Caco-2 (cell line): ENCODE data around the gene FBXO31. TPM values are rescaled to one million over a fixed set of nuclear protein-coding genes. Genes with fewer than 3 reads are reported as not detected.

Experiments
- BruUV-seq: library from RNA; stranded (reverse); fragments of 400-500 nt; replicated peaks from 2 replicates; lab custom pipeline; 2021; lab: Mats Ljungman, UMichigan
- CTCF ChIA-PET: fragments of 300-600 bp; sonication (Branson Sonifier 250); formaldehyde crosslinking; loops from one replicate; lab custom pipeline; 2022; ENCODE audit warnings: antibody characterized with exemption; lab: Charles Lee
- POLR2A ChIA-PET: fragments of 300-600 bp; sonication (Branson Sonifier 250); formaldehyde crosslinking; loops from one replicate; lab custom pipeline; 2022; ENCODE audit warnings: antibody characterized with exemption; lab: Charles Lee
- DNase-seq, 2 experiments: peaks; one replicate each; pipeline versions ENCODE4 v3.0.0 to v3.0.0-alpha.2; 2020 to 2022
- H3K27me3 ChIP-seq: replicated peaks from 2 replicates; pipeline ENCODE4 v1.6.0; 2011; ENCODE audit warnings: low read length; ENCODE audit not compliant: control insufficient read depth, insufficient read depth
- H3K36me3 ChIP-seq: 2 replicates; pipeline ENCODE4 v1.5.1; 2011; ENCODE audit warnings: low read length; ENCODE audit not compliant: control insufficient read depth, insufficient read depth
- H3K4me1 ChIP-seq: fragments of 250-450 bp; sonication (Bioruptor Pico); 2 replicates; pipeline ENCODE4 v1.5.1; 2020; ENCODE audit warnings: mild to moderate bottlenecking
- H3K4me3 ChIP-seq: 2 replicates; pipeline ENCODE4 v1.5.1; 2011; ENCODE audit warnings: low read depth, mild to moderate bottlenecking, control low read depth, low read length
- H3K9me3 ChIP-seq: fragments of 250-450 bp; sonication (Bioruptor Pico); 2 replicates; pipeline ENCODE4 v1.5.1; 2020; ENCODE audit warnings: mild to moderate bottlenecking, moderate library complexity
- H3K27ac Mint-ChIP-seq: one replicate; pipeline ENCODE4 v1.8.0; 2022; ENCODE audit warnings: mixed read lengths; ENCODE audit not compliant: unreplicated experiment
- H3K27me3 Mint-ChIP-seq: one replicate; pipeline ENCODE4 v1.8.0; 2022; ENCODE audit warnings: mixed read lengths; ENCODE audit not compliant: insufficient read depth, unreplicated experiment
- H3K36me3 Mint-ChIP-seq: one replicate; pipeline ENCODE4 v1.8.0; 2022; ENCODE audit warnings: mild to moderate bottlenecking, mixed read lengths; ENCODE audit not compliant: insufficient read depth, unreplicated experiment
- H3K4me1 Mint-ChIP-seq: one replicate; pipeline ENCODE4 v1.8.0; 2022; ENCODE audit warnings: low read depth, mixed read lengths; ENCODE audit not compliant: unreplicated experiment
- H3K4me3 Mint-ChIP-seq: one replicate; pipeline ENCODE4 v1.8.0; 2022; ENCODE audit warnings: mild to moderate bottlenecking, moderate library complexity, mixed read lengths; ENCODE audit not compliant: unreplicated experiment
- H3K9me3 Mint-ChIP-seq: one replicate; pipeline ENCODE4 v1.8.0; 2022; ENCODE audit warnings: mixed read lengths; ENCODE audit not compliant: unreplicated experiment
- CTCF ChIP-seq, 2 experiments: fragments of 200-600 bp in 1 of 2; IDR thresholded peaks; 1 replicate in 1 of 2; 2 replicates in 1 of 2; pipeline versions ENCODE4 v1.5.1 to v1.8.0; 2011 to 2022; ENCODE audit warnings: antibody characterized with exemption in 1 of 2, control low read depth in 1 of 2, inconsistent platforms in 1 of 2, low read depth in 1 of 2, low read length in 1 of 2, mild to moderate bottlenecking in 1 of 2, moderate library complexity in 1 of 2; ENCODE audit not compliant: insufficient read depth in 1 of 2, severe bottlenecking in 1 of 2, unreplicated experiment in 1 of 2
- intact Hi-C: fragments of 100-400 bp; cut with micrococcal nuclease; formaldehyde crosslinking; loops from one replicate; pipeline ENCODE4 v1.10.0; 2022; ENCODE audit not compliant: unreplicated experiment
- total RNA-seq: library from RNA; stranded (reverse); gene quantifications from 2 replicates; pipeline ENCODE4 v1.2.3, GENCODE V29; 2022

Gene FBXO31
- total RNA-seq, 1 experiment from 2014 or later, result 55.6 TPM

- Histone ChIP-seq H3K4me1 (peaks cover 24% of the 10 kb centered on the region), H3K36me3 (no peaks in the 10 kb centered on the region), H3K9me3 (no peaks in the 10 kb centered on the region), H3K4me3 (no peak overlapping the region), H3K27me3 (no peaks in the 10 kb centered on the region)
- no peak for TF ChIP-seq CTCF (IDR thresholded peaks at IDR 0.05; ENCODE audit: insufficient read depth in 1 of 2, low read depth in 1 of 2, low read length in 1 of 2, severe bottlenecking in 1 of 2, unreplicated experiment in 1 of 2)
- H3K27me3 Mint-ChIP-seq, result no peaks in the 10 kb centered on the region
- BruUV-seq, result no TSS peak
- no peaks in the 10 kb centered on the region for H3K9me3 Mint-ChIP-seq
- peaks cover 14% of the 10 kb centered on the region for H3K4me1 Mint-ChIP-seq
- ChIA-PET POLR2A (no interaction called here), CTCF (no interaction called here)
- no peak overlapping the region for H3K27ac Mint-ChIP-seq
- intact Hi-C loops, result no loop called here
- H3K36me3 Mint-ChIP-seq, result peaks cover 45% of the 10 kb centered on the region
- no peak overlapping the region for H3K4me3 Mint-ChIP-seq
- DNase-seq, result no peak
Observed at GRCh38 chr16:87375426-87376135, 8.0 kb downstream of the FBXO31 start.

- no peak for DNase-seq
- Histone ChIP-seq H3K4me1 (peaks cover 12% of the 10 kb centered on the region), H3K27me3 (no peaks in the 10 kb centered on the region), H3K36me3 (no peaks in the 10 kb centered on the region), H3K4me3 (no peak overlapping the region), H3K9me3 (no peaks in the 10 kb centered on the region)
- Mint-ChIP-seq H3K27ac (no peak overlapping the region), H3K4me1 (peaks cover 11% of the 10 kb centered on the region), H3K9me3 (no peaks in the 10 kb centered on the region), H3K36me3 (peaks cover 40% of the 10 kb centered on the region), H3K27me3 (no peaks in the 10 kb centered on the region), H3K4me3 (no peak overlapping the region)
- ChIA-PET POLR2A (no interaction called here), CTCF (no interaction called here)
- no peak for TF ChIP-seq CTCF (IDR thresholded peaks at IDR 0.05; ENCODE audit: insufficient read depth in 1 of 2, low read depth in 1 of 2, low read length in 1 of 2, severe bottlenecking in 1 of 2, unreplicated experiment in 1 of 2)
- intact Hi-C loops, result no loop called here
- BruUV-seq, result no TSS peak
Observed at GRCh38 chr16:87374313-87374712, 9.3 kb downstream of the FBXO31 start.

- CTCF ChIA-PET, result no interaction called here
- Mint-ChIP-seq H3K27ac (no peak overlapping the region), H3K36me3 (peaks cover 40% of the 10 kb centered on the region), H3K9me3 (no peaks in the 10 kb centered on the region), H3K27me3 (no peaks in the 10 kb centered on the region), H3K4me3 (no peak overlapping the region), H3K4me1 (peaks cover 6% of the 10 kb centered on the region)
- no TSS peak for BruUV-seq
- H3K36me3 ChIP-seq, result no peaks in the 10 kb centered on the region
- H3K9me3 ChIP-seq, result no peaks in the 10 kb centered on the region
- POLR2A ChIA-PET, result no interaction called here
- no peak for TF ChIP-seq CTCF (IDR thresholded peaks at IDR 0.05; ENCODE audit: insufficient read depth in 1 of 2, low read depth in 1 of 2, low read length in 1 of 2, severe bottlenecking in 1 of 2, unreplicated experiment in 1 of 2)
- DNase-seq, result no peak
- intact Hi-C loops, result no loop called here
- no peak overlapping the region for H3K4me3 ChIP-seq
- no peaks in the 10 kb centered on the region for H3K27me3 ChIP-seq
- H3K4me1 ChIP-seq, result no peaks in the 10 kb centered on the region
Observed at GRCh38 chr16:87372305-87372704, 11.3 kb downstream of the FBXO31 start.
